HG03457 (cell line): ENCODE data around the gene IL36A.

Experiments
- ATAC-seq: cut with Tn5 transposase; IDR thresholded peaks from one replicate; pipeline ENCODE4 v1.9.1; 2021; ENCODE audit warnings: moderate number of reproducible peaks; ENCODE audit not compliant: unreplicated experiment

Gene IL36A

GRCh38 chr2:113002677-113003076 lies 2.6 kb upstream of the IL36A start:
- no peak for ATAC-seq

GRCh38 chr2:113007250-113007649 lies 2.0 kb downstream of the IL36A start:
- ATAC-seq = no peak

DNA sequence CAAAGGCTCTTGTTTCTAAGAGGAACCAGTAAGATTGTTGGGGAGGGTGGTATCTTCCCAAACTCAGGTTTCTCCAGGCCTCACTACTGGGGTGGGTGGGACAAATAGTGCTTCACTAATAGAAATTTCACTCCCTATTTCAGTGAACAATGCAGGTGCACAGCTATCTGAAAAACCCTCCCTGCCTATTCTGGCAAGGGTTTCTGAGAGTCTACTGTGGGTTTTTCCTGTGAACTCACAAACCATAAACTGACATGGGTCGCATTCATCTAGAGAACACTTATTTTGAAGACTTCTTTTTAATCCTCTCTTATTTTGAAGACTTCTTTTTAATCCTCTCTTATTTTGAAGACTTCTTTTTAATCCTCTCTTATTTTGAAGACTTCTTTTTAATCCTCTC lies 4.4 kb downstream of the IL36A start:
- no peak for ATAC-seq

GRCh38 chr2:113010088-113010487 lies 4.8 kb downstream of the IL36A start:
- ATAC-seq = no peak

- ATAC-seq = no peak
These were observed 5.8 kb downstream of the IL36A start for GRCh38 chr2:113011108-113011507.

- ATAC-seq = no peak
These were observed 7.4 kb downstream of the IL36A start for GRCh38 chr2:113012436-113013335.

DNA sequence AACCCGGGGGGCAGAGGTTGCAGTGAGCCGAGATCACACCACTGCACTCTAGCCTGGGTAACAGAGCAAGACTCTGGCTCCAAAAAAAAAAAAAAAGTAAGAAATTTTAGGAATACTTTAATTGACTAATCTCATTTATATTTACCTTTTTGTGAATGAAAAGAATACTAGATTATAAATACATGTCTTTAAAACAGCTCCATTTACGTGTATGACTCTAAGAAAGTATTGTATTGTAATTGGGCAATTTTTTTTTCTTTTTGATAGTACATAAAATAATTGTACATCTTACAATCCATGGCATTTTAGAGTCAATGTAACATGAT lies 8.0 kb downstream of the IL36A start:
- no peak for ATAC-seq

GRCh38 chr2:113014067-113014466 lies 8.8 kb downstream of the IL36A start:
- no peak for ATAC-seq

DNA sequence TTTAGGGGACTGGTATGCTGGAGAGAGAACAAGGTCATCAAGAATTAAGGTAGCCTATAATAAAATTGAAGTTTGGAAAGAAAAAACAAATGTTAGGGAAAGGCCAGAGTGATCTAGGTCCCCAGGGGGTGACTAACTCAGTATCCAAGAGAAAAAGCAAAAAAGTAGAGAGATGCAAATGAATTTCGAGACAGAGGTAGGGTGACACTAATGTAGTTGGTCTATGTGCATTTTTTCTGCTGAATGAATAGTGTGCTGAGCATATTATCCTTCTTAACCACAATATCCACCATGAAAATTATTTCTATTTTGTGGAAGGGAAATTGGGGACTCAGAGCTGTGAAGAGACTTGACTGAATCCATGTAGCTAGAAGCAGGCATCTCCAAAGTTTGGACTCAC lies 9.8 kb downstream of the IL36A start:
- ATAC-seq = no peak

GRCh38 chr2:113015655-113016054 lies 10.4 kb downstream of the IL36A start:
- ATAC-seq = no peak

DNA sequence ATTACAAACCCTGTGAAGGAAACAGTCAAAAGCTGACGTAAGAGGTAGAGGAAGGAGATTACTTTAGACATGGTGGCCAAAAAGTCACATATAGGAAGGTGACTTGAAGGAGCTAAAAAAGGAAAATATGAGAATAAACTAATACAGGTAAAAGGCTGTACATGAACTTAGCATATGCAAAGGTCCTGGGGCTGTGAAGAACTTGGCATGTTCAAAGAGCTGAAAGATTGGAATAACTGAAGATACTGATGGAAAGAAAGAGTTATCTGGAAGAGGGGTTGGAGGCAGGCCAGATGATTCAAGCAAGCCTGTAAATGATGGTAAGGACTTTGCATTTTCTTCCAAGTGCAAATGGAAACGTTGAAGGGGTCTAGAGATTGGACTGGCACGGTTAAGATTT lies 13.2 kb downstream of the IL36A start:
- no peak for ATAC-seq

- ATAC-seq = no peak
These were observed 16.1 kb downstream of the IL36A start for GRCh38 chr2:113021312-113021711.

DNA sequence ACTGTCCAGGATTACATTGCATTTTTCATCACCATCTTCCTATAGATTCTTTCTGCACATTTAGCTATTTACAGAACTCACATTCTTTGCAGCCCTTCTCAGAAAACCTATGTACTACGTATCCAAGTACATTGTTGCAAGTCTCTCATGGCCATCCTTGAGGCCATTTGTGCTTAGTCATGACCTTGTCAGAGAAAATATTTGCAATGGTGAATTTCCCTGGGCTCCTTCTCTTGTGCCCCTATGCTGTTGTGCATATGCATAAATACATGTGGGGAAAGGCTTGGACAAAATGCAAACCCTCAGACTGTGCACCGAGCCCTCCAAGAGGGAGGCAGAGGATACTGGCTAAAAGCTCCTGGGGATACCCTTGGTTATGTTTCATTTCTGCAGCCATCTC lies 19.5 kb downstream of the IL36A start:
- ATAC-seq = no peak

DNA sequence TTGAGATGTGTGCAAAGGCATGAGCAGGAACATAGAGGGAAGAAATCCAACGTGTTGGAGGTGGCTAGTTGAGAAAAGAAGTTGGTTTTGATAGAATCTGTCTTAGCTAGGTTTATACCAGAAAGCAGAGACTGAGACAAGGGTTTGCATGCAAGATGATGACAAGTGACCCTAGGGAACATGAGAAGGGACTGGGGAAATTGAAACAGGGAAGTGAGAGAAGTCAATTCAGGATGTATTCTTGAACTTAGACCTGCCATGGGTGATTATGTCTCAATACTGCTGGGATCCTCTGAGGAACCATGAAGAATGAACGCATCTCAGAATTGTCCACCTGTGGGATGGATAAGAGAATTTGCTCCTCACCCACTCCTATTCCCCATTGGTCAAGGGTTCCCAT lies 20.5 kb downstream of the IL36A start:
- no peak for ATAC-seq

DNA sequence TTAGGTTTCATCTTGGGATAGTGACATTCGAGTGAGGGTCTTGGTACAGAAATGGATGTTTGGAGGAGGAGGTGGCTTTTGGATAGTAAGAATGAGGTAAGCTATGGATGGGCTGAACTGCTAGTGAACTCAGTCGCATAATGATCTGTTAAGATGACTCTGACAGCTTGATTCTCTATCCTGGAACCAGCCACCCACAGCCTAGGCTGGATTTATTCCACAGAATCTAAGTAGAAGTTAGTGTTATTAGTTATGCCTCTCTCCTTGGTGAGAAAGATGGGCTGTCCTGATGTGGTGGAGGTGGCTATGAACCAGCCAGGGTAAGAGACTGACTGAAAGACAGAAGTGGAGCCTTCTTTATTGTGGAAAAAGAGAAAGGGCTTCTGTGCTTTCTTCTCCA lies 22.4 kb downstream of the IL36A start:
- no peak for ATAC-seq

DNA sequence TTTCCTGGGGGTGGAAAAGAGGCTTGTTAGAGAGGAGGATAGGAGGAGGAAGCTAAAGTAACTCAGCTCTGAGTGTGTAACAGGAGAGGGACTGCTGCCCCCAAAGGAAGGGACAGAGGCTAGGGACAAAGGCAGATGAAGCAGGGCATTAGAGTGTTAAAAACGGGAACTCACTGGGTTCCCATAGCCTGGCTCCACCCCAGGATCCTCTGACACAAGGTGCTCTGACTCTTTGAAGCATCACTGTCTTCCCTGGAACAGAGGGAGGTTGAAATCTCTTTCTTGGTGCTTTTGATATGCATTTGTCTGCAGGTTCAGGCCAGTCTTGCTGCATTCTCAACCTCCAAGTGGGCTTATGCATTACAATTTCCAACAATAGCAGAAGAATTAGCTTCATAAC lies 22.9 kb downstream of the IL36A start:
- no peak for ATAC-seq

GRCh38 chr2:113032737-113033136 lies 27.5 kb downstream of the IL36A start:
- no peak for ATAC-seq

DNA sequence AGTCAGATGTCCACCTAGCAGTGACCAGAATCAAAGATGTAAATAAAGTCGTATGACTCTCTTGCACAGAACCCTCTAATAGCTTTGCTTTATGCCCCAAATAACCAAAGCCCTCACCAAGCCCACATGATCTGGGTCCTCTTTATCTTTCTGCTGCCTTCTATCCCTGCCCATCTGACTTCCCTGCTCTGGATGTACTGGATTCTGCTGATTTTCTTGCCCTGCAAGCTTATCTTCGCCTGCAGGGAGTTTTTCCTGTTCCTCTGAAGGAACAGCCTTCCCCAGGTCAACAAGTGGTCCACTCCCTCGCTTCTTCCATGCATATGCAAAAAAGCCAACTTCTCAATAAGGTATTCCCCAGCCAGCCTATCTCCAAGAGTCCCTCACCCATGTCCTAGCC lies 28.8 kb downstream of the IL36A start:
- no peak for ATAC-seq

DNA sequence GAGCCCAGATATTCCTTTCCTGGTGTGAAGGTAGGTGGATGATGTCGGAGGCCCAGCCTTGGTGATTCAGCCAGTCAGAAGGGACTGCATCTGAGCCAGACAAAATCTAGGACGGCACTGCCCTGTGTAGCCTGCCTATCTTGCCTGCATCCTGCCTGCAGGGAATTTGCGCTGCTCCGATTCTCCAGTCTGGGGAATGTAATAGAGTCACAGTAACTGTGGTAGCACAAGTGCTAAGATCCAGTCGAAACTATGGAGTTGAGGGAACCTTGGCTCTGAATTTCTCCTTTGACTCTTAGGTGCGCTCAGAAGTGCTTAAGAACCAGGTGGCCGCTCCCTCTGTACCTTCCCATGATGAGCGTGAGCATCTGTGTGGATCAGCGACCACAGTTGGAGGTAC lies 31.5 kb downstream of the IL36A start:
- no peak for ATAC-seq

- ATAC-seq = no peak
These were observed 33.0 kb downstream of the IL36A start for GRCh38 chr2:113038291-113038690.

DNA sequence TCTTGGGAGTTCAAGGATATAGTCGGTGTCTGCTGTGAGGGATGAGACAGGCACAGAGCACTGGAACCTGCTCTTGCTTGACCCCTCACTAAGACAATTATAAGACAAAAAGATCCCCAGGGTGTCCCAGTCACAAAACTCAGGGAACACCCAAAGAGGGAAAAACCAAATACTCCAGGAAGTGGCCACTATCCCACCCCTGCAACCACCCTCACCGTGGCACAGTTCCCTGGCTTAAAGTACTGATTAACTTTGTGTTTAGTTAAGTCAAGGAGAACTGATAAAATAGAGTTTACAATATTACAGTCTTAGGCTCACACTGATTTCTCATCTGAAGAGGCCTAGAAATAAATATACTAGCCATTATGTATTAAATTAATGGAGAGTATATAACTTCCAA lies 33.9 kb downstream of the IL36A start:
- no peak for ATAC-seq

- ATAC-seq = no peak
These were observed 34.5 kb downstream of the IL36A start for GRCh38 chr2:113039719-113040118.

- no peak for ATAC-seq
These were observed 36.6 kb downstream of the IL36A start for GRCh38 chr2:113041871-113042270.
